Activated T-helper 1 cell treated with anti-CD3 and anti-CD28 coated beads, Interleukin-12 subunit alpha, Interleukin-12 subunit beta, Interleukin-2, Interleukin-4 antibody, amounts not matched to agents 30 ng/mL and 10 ng/mL and 1 ng/mL, durations not matched to agents 14 hours and 24 hours and 36 hours (primary cell): ENCODE data around the gene WNT7A. TPM values are rescaled to one million over a fixed set of nuclear protein-coding genes. Genes with fewer than 3 reads are reported as not detected.
A peak's percentile ranks its signal among the peaks of the same experiment; 100 is the strongest.

Source experiments
- DNase-seq: peaks from one replicate; pipeline ENCODE4 v3.0.0; 2021; ENCODE audit warnings: low spot score
- H3K27ac Mint-ChIP-seq: one replicate; pipeline ENCODE4 v1.8.0; 2021; ENCODE audit warnings: mild to moderate bottlenecking, mixed read lengths
- H3K27me3 Mint-ChIP-seq: one replicate; pipeline ENCODE4 v1.8.0; 2022; ENCODE audit warnings: mild to moderate bottlenecking, moderate library complexity, mixed read lengths; ENCODE audit not compliant: insufficient read depth
- H3K36me3 Mint-ChIP-seq: one replicate; pipeline ENCODE4 v1.8.0; 2021; ENCODE audit warnings: low read depth, mixed read lengths
- H3K4me1 Mint-ChIP-seq: one replicate; pipeline ENCODE4 v1.8.0; 2021; ENCODE audit warnings: low read depth, mixed read lengths
- H3K4me3 Mint-ChIP-seq: one replicate; pipeline ENCODE4 v1.8.0; 2021; ENCODE audit warnings: mild to moderate bottlenecking, moderate library complexity, mixed read lengths
- H3K9me3 Mint-ChIP-seq: one replicate; pipeline ENCODE4 v1.8.0; 2021; ENCODE audit warnings: mixed read lengths
- intact Hi-C: fragments of 100-400 bp; cut with micrococcal nuclease; formaldehyde crosslinking; loops from one replicate; pipeline ENCODE4 v1.15.1; 2024
- total RNA-seq: library from RNA; stranded (reverse); gene quantifications from 2 replicates; pipeline ENCODE4 v1.2.3, GENCODE V29; 2022

Gene WNT7A
- total RNA-seq, 1 donor from 2014 or later = not detected

GRCh38 chr3:13868844-13869724 lies 10.8 kb downstream of the WNT7A start:
- Mint-ChIP-seq H3K4me3 (no peak overlapping the region), H3K27ac (peak overlapping the region; percentile 32), H3K27me3 (peaks cover 7% of the 10 kb centered on the region), H3K36me3 (peaks cover 2% of the 10 kb centered on the region), H3K4me1 (peaks cover 36% of the 10 kb centered on the region), H3K9me3 (no peaks in the 10 kb centered on the region)
- DNase-seq = no peak
- intact Hi-C loops = no loop called here

GRCh38 chr3:13867732-13868131 lies 12.1 kb downstream of the WNT7A start:
- H3K36me3 Mint-ChIP-seq = peaks cover 2% of the 10 kb centered on the region
- peaks cover 9% of the 10 kb centered on the region for H3K27me3 Mint-ChIP-seq
- peaks cover 36% of the 10 kb centered on the region for H3K4me1 Mint-ChIP-seq
- H3K9me3 Mint-ChIP-seq = no peaks in the 10 kb centered on the region
- no peak for DNase-seq
- peak overlapping the region; percentile 23 for H3K4me3 Mint-ChIP-seq
- intact Hi-C loops = no loop called here
- no peak overlapping the region for H3K27ac Mint-ChIP-seq

- DNase-seq = peak; percentile 53
- peak overlapping the region; percentile 90 for H3K27ac Mint-ChIP-seq
- H3K27me3 Mint-ChIP-seq = peaks cover 7% of the 10 kb centered on the region
- intact Hi-C loops = no loop called here
- peaks cover 2% of the 10 kb centered on the region for H3K36me3 Mint-ChIP-seq
- peak overlapping the region; percentile 38 for H3K4me3 Mint-ChIP-seq
- H3K9me3 Mint-ChIP-seq = no peaks in the 10 kb centered on the region
- peaks cover 36% of the 10 kb centered on the region for H3K4me1 Mint-ChIP-seq
Measured at GRCh38 chr3:13866041-13866965, 13.6 kb downstream of the WNT7A start.

- H3K27ac Mint-ChIP-seq = peak overlapping the region; percentile 90
- DNase-seq = no peak
- H3K4me3 Mint-ChIP-seq = peak overlapping the region; percentile 13
- peaks cover 36% of the 10 kb centered on the region for H3K4me1 Mint-ChIP-seq
- H3K9me3 Mint-ChIP-seq = no peaks in the 10 kb centered on the region
- intact Hi-C loops = no loop called here
- H3K27me3 Mint-ChIP-seq = peaks cover 6% of the 10 kb centered on the region
- peaks cover 2% of the 10 kb centered on the region for H3K36me3 Mint-ChIP-seq
Measured at GRCh38 chr3:13865581-13865980, 14.3 kb downstream of the WNT7A start.

GRCh38 chr3:13865106-13865505 lies 14.8 kb downstream of the WNT7A start:
- intact Hi-C loops = no loop called here
- Mint-ChIP-seq H3K4me3 (peak overlapping the region; percentile 13), H3K36me3 (peaks cover 2% of the 10 kb centered on the region), H3K9me3 (no peaks in the 10 kb centered on the region), H3K27me3 (peaks cover 6% of the 10 kb centered on the region), H3K4me1 (peaks cover 36% of the 10 kb centered on the region), H3K27ac (peak overlapping the region; percentile 41)
- DNase-seq = no peak

- peaks cover 36% of the 10 kb centered on the region for H3K4me1 Mint-ChIP-seq
- peaks cover 2% of the 10 kb centered on the region for H3K36me3 Mint-ChIP-seq
- H3K27ac Mint-ChIP-seq = no peak overlapping the region
- DNase-seq = no peak
- no peak overlapping the region for H3K4me3 Mint-ChIP-seq
- no peaks in the 10 kb centered on the region for H3K9me3 Mint-ChIP-seq
- intact Hi-C loops = no loop called here
- H3K27me3 Mint-ChIP-seq = peaks cover 6% of the 10 kb centered on the region
Measured at GRCh38 chr3:13863965-13864595, 15.8 kb downstream of the WNT7A start.

- Mint-ChIP-seq H3K9me3 (no peaks in the 10 kb centered on the region), H3K36me3 (peaks cover 2% of the 10 kb centered on the region), H3K4me1 (peaks cover 36% of the 10 kb centered on the region), H3K4me3 (no peak overlapping the region), H3K27ac (no peak overlapping the region), H3K27me3 (peaks cover 6% of the 10 kb centered on the region)
- no peak for DNase-seq
- intact Hi-C loops = no loop called here
Measured at GRCh38 chr3:13863382-13863952, 16.4 kb downstream of the WNT7A start.

GRCh38 chr3:13861461-13861860 lies 18.4 kb downstream of the WNT7A start:
- Mint-ChIP-seq H3K27ac (no peak overlapping the region), H3K4me1 (peaks cover 17% of the 10 kb centered on the region), H3K36me3 (no peaks in the 10 kb centered on the region), H3K27me3 (peaks cover 10% of the 10 kb centered on the region), H3K4me3 (no peak overlapping the region), H3K9me3 (no peaks in the 10 kb centered on the region)
- DNase-seq = no peak
- intact Hi-C loops = no loop called here

GRCh38 chr3:13860001-13860400 lies 19.9 kb downstream of the WNT7A start:
- Mint-ChIP-seq H3K27me3 (peaks cover 13% of the 10 kb centered on the region), H3K9me3 (no peaks in the 10 kb centered on the region), H3K36me3 (no peaks in the 10 kb centered on the region), H3K27ac (no peak overlapping the region), H3K4me1 (peaks cover 2% of the 10 kb centered on the region), H3K4me3 (no peak overlapping the region)
- intact Hi-C loops = no loop called here
- DNase-seq = no peak

GRCh38 chr3:13858768-13859520 lies 20.9 kb downstream of the WNT7A start:
- Mint-ChIP-seq H3K36me3 (no peaks in the 10 kb centered on the region), H3K4me1 (peaks cover 2% of the 10 kb centered on the region), H3K27ac (no peak overlapping the region), H3K27me3 (peaks cover 9% of the 10 kb centered on the region), H3K9me3 (no peaks in the 10 kb centered on the region), H3K4me3 (no peak overlapping the region)
- DNase-seq = no peak
- intact Hi-C loops = no loop called here

GRCh38 chr3:13857702-13858380 lies 22.0 kb downstream of the WNT7A start:
- H3K4me3 Mint-ChIP-seq = no peak overlapping the region
- DNase-seq = no peak
- no peaks in the 10 kb centered on the region for H3K9me3 Mint-ChIP-seq
- peaks cover 9% of the 10 kb centered on the region for H3K27me3 Mint-ChIP-seq
- H3K36me3 Mint-ChIP-seq = no peaks in the 10 kb centered on the region
- H3K27ac Mint-ChIP-seq = no peak overlapping the region
- intact Hi-C loops = no loop called here
- H3K4me1 Mint-ChIP-seq = peaks cover 12% of the 10 kb centered on the region
